HG03457 (cell line): Measurements from ENCODE around the gene SSTR5.

Experiments used
- ATAC-seq: cut with Tn5 transposase; IDR thresholded peaks from one replicate; pipeline ENCODE4 v1.9.1; 2021; ENCODE audit warnings: moderate number of reproducible peaks; ENCODE audit not compliant: unreplicated experiment

SSTR5 gene

DNA sequence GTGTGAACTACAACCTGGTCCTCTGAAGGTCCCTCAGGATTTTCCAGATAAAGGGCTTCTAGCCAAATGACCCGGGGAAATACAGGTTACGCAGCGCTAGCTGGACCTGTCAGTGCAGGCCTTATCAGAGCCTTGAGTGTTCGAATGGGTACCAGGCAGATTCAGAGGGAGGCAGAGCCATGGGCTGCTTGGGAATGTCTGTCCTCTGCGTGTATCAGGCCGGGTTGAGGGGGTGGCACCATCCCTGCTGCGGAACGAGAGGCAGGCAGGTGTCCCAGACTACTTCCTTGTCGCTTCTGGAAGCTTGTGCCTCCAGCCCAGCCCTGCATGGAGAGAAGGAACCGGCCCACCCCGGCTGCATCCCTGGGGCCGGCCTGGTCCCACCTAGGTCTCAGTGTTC, 33.6 kb upstream of the SSTR5 start:
- no peak for ATAC-seq

DNA sequence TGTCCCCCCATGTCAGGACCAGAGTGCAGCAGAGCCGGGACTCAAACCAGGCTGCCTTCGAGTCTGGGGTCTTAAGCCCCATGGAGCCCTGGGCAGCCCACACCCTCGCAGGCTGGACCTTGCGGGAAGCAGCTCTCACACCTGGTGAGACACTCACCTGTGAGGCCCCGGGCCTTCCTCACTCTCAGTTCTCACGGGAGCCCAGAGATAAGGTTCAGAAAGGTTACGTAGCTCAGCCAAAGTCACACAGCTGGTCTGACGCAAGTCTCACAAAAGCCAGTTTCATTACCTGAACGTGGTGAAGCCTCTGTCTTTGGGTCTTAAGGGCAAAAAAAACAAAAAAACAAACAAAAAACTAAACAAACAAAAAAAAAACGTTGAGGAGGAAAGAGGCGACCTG, 32.8 kb upstream of the SSTR5 start:
- ATAC-seq, result no peak

DNA sequence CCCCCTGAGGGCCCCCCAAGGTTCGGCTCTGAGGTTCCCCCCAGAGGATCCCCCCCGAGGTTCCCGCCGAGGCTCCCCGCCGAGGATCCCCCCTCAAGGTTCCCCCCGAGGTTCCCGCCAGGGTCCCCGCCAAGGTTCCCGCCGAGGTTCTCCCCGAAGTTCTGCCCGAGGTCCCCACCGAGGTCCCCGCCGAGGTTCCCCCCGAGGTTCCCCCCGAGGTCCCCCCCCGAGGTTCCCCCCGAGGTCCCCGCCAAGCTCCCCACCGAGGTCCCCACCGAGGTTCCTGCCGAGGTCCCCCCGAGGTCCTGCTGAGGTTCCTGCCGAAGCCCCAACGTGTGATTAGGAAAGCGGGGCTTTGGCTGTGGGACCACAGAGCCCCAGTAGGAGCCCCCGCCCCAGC, 32.2 kb upstream of the SSTR5 start:
- no peak for ATAC-seq

DNA sequence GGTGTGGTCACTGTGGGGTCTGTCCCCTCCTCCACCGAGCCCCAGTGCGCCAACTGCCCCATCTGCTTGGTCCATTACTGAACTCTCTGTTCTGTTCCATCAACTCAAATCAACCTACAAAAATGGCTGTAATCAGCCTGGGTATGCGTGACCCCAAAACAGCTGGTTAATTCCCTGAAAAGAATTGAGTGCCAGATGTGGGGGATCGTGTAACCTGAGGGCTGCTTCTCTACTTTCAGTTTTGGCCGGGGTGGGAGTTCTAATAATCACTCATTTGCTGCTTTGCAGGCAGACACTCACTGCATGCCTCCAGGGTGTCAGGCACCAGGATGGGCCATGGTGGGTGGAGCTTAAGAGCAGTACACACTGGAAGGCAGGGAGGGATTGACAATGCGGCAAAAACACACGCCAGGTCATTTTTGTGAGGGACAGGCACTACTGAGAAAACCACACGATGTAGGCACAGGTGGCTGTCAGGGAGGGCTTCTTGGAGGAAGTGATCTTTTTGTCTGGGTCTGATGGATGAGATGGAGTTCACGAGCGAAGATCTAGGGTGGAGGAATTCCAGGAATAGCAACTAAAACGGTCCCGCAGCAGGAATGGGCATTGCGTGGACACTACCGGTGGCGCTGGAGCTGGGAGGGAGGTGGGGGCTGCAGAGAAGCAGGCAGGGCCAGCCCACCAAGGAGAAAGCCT, 30.4 kb upstream of the SSTR5 start:
- ATAC-seq, result no peak

DNA sequence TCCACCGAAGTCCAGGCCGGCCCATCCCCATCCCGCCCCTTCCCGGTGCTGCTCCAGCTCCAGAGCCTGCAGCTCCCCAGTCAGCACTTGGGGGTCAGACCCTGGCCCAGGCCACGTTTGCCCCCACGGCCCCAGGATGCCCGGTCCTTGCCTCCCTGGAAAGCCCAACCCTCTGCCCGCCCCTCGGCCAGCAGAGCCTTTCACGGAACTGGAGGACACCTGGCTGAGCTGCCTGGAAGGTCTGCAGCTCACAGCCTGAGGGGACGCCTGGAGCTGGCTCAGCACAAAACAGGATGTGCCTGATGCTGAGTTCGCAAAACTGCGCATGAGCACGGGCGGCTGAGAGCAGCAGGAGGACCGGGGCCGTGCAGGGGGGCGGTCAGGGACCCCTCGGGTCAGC, 29.7 kb upstream of the SSTR5 start:
- no peak for ATAC-seq

DNA sequence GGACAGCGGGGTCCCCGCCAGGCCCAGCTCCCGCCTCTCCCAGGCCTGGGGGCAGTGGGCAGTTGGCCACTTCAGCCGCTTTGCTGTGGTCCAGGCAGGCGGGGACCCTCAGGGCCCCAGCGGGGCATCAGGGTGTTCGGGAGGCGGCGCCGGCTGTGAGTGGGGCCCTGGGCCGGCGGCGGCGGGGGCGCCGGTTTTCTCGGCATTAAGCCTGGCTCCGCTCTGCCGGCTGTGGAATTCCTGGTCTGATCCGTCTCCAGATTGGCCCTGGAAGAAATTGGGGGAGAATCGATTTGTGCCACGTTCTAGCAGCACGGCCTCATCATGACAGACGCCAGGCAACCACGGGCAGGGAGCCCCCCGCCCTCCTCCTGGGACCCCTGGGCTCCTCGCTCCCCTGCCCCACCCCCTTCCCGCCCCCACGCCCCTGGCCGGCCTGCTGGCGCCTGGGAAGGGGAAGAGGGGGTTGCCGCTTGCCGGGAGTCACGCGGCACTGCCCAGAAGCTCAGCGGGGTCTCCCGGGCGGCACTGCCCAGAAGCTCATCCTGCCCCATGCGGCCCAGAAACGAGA, 28.6 kb upstream of the SSTR5 start:
- no peak for ATAC-seq

DNA sequence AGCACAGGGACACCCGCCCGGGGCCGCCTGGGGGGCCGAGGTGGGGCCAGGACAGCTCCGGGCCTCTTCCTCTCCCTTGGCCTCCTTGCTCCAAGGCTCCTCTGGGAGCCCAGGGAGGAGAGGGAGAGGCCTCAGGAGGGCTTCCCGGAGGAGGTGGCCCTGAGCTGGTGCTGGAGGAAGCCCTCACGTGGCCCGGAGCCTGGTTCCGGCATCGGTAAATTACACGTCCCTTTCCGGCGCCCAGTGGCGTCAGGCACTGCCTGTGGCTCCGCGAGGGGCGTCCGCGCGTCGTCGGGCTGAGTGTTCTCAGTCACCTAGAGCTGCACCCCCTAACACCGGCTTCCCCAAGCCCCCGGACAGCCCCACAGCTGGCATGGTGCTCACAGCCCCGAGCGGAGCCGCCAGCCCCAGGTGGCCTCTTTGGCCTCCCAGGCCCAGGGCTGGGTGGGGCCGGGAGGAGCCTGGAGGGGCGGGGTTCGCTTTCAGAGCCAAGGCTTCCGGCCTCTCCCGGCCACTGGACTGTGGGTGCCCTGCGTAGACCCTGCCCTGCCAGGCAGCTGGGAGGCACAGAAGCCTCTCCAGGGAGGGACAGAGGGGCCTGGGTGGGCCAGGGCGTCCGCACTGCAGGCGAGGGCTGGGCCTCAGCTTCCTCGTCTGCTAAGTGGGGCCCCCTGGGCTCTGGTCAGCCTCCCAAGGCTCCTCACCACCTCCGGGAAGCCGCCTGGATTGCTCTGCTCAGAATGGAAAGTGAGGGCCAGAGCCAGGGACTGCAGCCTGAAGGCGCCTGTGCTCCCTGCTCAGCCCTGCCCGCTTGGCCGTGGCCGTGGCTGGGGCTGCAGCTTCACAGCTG, 27.9 kb upstream of the SSTR5 start:
- no peak for ATAC-seq

DNA sequence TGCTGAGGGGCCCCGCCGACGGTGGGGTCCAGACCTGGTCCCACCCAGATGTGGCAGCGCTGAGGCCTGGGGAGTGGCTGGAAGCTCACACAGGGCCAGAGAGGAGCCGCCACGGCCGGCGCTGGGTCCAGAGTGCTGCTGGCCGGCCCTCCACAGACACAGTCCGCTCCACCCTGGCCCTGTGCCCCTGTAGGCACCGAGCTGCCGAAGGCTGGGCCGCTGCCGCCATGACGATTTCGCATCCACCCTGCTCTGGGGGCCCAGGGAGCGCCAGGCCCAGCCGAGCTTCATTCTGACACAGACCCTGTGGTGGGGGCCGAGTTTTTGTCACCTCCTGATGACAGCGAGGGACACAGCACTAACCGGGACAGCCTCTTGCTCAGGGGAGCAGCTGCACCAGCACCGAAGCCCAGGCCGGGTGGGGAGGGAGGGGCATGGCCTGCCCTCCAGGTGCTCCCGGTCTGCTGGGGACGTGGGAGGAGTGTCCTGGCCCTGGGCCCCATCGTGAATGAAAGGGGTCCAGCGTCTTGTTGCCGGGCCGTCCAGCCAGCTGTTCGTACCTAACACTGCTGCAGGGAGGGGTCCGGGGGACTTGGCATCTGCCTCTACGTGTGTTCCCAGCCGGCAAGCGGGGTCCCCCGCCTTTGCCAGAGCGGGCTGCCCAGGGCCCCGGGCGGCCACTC, 27.1 kb upstream of the SSTR5 start:
- no peak for ATAC-seq

DNA sequence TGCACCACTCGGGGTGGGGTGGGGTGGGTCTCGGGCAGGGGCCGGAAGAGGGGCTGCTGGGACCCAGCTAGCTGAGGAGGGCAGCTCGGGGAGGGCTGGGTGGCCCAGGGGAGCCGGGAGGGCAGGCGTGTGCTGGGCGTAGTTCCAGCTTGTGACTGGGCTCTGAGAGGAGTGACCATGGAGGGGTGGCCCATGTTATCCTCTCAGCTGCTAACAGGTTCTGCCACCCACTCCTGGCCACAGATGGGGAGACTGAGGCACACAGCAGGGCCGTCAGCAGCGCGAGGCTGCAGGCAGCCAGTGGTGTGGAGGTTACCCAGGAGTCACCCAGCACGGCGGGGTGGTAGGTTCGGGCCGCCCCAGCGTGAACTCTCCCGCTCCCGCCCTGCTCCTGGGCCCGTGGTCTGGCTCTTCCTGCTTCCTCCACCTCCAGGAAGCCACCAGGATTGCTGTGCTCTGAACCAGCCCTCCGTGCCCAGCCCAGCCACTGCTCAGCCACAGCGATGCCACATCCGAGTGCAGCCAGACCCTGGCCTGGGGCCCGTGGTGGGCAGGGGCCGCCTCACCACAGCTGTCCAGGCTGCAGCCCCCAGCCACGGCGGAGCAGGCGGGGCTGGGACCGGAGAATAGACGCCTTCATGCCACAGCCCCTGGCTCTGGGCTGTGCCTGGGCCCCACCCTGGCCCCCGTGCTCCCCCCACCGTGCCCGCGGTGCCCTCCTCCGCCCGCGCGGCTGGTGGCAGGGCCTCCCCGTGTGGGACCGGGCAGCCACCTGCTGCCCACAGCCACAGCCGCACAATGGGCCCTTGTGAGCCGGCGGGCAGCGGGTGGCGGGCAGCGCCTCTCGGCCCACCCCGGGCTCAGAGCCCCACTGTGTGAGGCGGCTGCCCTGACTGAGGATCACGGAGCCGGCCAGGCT, 26.3 kb upstream of the SSTR5 start:
- ATAC-seq, result no peak

DNA sequence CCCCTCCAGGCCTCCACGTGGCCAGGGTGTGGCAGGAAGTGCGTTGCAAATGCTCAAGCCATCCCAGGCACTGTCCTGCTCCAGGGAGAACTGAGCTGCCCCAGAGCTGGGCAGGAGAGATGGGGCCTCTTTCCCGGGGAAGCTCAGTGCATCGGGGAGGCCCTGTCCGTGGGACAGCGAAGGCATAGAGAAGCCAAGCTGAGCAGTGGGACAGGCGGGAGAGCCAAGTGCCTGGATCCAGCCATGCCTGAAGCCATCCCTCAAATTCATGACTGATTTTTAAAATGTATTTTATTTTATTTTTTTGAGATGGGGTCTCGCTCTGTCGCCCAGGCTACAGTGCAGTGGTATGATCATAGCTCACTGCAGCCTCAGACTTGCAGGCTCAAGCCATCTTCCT, 25.4 kb upstream of the SSTR5 start:
- no peak for ATAC-seq

DNA sequence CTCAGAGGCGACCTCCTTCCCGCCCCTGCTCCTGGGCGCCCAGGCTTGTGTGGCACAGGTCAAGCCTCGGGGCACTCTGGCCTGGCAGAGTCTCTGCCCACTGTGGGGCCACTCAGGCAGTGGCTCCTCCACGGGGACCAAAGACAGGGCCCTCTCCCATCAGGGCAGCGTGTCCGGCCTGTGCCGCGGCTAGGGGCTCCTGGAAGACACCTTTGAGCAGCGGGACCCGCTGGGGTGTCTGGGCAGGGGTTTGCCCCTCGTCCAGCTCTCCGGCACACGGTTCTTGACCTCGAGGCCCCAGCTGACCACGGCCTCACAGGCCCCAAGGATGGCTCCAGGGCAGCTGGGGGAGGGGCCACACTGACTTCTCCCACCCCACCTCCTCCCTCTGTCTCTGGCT, 24.7 kb upstream of the SSTR5 start:
- no peak for ATAC-seq

DNA sequence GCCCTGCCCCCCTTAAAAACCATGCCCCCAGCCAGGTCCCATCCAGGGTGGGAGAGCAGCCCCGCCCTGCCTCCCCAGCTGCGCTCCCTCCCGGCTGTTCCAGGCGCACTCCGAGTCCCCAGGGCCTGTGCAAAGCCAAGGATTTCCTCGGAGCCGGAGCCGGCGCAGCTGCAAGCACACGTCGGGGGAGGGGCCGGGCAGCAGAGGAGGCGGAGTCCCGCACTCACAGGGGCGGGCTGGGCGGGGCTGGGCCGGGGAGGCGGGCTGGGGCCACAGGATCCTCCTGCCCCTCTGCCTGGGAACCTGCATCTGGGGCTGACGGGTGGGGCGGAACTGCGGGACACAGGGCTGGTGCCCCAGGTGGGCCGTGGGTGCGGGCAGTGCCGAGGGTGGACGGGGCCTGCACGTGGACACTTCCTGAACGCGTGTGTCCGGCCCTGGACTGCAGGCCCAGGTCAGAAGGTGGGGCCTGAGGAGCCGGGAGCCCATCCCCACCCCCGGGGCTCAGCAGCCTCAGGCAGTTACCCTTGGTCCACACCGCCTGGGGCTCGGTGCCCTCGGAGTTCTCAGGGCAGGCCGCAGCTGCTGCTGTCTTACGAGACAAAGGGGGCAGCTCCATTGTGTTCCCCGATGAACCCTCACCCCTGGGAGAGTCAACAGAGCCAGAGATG, 24.0 kb upstream of the SSTR5 start:
- no peak for ATAC-seq

DNA sequence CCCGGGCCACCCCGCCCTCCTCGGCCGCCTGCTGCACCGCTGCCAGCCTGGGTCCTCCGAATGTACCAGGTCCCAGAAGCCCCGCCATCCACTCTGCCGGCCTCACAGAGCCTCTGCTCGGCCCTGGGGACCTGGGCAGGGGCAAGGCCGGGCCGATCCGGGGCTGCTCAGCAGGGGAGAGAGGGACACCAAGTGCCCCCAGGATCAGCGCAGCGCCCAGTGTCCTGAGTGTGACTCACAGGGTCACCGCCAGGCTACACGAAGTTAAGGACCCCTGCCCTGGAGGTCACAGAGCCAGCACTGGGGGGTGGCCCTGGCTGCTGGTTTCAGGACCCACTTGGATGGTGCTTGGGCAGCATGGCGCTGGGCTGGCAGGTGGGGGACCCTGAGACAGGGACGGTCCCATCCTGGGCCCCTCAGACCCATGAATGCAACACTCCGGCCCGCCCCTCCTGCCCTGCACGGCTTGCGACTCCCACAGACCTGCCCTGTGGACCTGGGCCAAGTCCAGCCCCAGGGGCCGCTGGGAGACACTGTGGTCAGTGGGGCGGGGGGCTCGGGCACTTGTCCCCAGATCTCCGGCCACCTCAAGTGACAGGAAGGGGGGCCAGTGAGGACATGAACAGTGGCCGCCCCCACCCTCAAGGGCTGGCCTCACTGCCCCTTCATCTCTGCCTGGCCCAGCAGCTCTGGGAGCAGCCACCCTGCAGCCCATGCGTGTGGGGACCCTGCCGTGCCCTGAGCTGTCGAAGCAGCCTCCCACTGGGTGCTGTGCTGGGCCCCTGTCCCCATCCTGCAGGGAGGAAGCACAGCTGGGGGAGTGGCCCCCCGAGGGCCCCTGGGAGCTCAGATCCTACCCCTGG, 23.2 kb upstream of the SSTR5 start:
- ATAC-seq, result no peak

DNA sequence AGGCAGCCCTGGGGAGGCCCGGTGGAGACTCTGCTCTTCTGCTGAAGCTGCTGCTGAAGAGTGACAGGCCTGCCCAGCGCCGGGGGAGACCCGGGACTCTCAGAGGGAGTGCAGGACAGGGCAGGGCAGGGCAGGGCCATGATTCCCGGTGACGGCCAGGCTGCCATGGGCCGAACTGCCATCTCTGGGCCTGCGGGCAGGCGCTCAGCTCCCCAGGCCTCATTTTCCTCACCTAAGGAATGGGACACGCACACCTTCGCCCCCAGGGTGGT, 22.6 kb upstream of the SSTR5 start:
- ATAC-seq, result no peak

DNA sequence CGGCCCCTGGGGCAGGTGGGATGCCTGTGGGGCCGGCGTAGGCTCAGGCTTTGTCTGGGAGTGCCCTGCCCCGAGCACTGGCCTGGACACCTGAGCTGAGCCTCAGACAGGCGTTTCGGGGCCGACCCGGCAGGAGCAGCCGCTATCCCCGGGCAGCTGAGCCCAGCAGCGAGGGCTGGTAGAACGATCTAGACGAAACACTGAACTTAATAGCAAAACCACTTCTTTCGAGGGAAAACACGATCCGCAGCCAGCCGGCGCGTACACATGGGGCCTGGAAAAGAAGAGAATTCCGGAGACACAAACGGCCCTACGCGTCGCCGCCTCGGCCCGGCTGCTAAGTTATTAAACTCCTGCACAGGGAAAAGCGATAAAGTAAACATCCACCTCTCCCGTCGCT, 22.0 kb upstream of the SSTR5 start:
- ATAC-seq, result no peak

DNA sequence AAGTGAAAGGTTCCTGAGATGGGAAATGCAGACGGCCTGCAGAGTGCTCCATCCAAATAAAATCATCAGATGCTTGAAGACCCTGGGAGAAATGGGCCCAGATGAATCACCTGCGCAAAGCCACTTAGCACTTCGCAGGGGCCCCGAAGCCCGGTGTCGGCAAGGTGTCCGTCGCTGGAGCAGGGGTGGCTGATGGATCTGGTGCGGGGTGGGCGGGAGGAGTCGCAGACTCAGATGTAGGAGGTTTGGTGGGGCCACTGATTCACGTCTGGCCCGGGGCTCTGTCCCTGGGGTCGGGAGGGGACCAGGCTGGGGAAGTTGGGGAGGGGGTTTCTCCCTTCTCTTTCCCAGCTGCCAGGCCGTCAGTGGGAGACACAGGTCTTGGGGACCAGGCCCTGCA, 21.6 kb upstream of the SSTR5 start:
- ATAC-seq, result no peak

DNA sequence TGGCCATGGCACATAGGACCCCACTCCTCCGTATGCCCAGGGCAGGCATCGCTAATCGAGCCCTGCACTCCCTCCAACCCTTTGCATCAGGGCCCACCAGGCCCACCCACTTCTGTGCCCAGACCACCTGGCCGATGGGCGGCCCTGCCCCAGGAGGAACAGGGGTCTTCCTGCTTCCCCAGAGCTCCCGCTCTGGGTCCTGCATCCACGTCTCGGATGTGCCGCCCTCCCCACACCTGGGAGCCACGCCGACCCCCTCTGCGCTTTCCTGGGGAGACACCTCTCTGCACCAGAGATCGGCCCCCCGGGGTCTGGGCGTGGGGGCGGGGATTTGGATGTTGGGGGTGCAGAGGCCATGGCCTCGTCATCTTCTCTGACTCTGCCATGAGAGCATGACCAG, 21.1 kb upstream of the SSTR5 start:
- no peak for ATAC-seq

DNA sequence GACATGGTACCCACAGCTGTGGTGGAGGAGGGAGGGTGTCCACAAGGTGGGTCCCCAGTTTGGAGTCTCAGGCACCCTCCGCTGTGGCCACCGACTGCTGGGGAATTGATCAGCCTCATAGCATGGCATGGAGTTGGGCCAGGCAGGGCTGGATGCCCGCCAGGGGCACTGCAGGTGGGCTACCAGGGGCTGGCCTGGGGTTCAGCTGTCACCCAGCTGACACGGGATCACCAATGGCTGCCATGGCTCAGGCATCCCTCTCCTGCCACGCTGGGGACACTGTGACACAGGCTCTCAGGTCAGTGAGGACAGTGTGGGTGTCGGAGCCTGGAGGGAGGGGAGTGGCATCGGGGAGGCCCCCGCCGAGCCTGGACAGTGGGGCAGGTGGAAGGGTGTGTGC, 19.8 kb upstream of the SSTR5 start:
- ATAC-seq, result no peak

DNA sequence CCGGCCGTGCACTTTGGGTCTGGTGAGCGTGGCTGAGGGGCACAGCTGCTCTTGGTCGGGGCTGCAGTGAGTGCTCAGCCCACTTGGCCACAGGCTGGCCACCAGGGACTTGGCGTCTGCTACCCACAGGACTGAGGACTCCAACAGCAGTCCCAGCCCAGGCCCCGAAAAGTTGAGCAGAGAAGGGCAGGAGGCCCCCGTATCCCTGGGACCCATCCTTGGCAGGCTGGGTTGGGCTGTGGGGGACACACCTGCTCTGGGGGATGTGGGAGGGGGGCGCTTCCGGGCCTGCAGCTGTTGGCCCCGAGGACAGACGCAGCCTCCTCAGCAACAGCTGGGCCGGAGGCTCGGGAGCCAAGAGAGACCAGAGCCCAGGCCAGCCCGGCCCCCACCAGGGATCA, 19.4 kb upstream of the SSTR5 start:
- no peak for ATAC-seq
